Panc1 (cell line): Measurements from ENCODE around the gene MORC3. TPM values are rescaled to one million over a fixed set of nuclear protein-coding genes. Genes with fewer than 3 reads are reported as not detected.

Experiments used
- ATAC-seq: fragments of 200-7000 bp; cut with Tn5 transposase; 2 replicates; pipeline ENCODE4 v1.9.1; 2020; ENCODE audit warnings: mild to moderate bottlenecking, moderate library complexity
- BruUV-seq: library from RNA; stranded (reverse); fragments of 400-500 nt; replicated peaks from 2 replicates; lab custom pipeline; 2021; lab: Mats Ljungman, UMichigan
- CTCF ChIA-PET: fragments of 300-600 bp; sonication (Branson Sonifier 250); formaldehyde crosslinking; loops from one replicate; lab custom pipeline; 2022; ENCODE audit warnings: antibody characterized with exemption; lab: Charles Lee
- POLR2A ChIA-PET: fragments of 300-600 bp; sonication (Branson Sonifier 250); formaldehyde crosslinking; loops from one replicate; lab custom pipeline; 2022; ENCODE audit warnings: antibody characterized with exemption; lab: Charles Lee
- DNase-seq: peaks from one replicate; pipeline ENCODE4 v3.0.0-alpha.2; 2010; ENCODE audit warnings: low read depth, low spot score
- H3K27ac ChIP-seq: 2 replicates; pipeline ENCODE4 v1.5.1; 2011; ENCODE audit warnings: mild to moderate bottlenecking, low read length, inconsistent platforms
- H3K27me3 ChIP-seq: fragments of 200-500 bp; sonication (Bioruptor generic); 2 replicates; pipeline ENCODE4 v1.6.0; 2014; ENCODE audit warnings: low read length, inconsistent platforms; ENCODE audit not compliant: control insufficient read depth, insufficient read depth
- H3K36me3 ChIP-seq: fragments of 200-500 bp; sonication (Bioruptor generic); 2 replicates; pipeline ENCODE4 v1.5.1; 2014; ENCODE audit warnings: inconsistent platforms, mild to moderate bottlenecking, low read length, moderate library complexity; ENCODE audit not compliant: control insufficient read depth, insufficient read depth
- H3K4me1 ChIP-seq: 2 replicates; pipeline ENCODE4 v1.5.1; 2011; ENCODE audit warnings: inconsistent platforms, mild to moderate bottlenecking, low read length, moderate library complexity; ENCODE audit not compliant: control insufficient read depth, insufficient read depth
- H3K4me3 ChIP-seq, 2 experiments: 2 replicates each; pipeline ENCODE4 v1.5.1; 2011 to 2012; ENCODE audit warnings: low read depth in 2 of 2, low read length in 2 of 2, mild to moderate bottlenecking in 2 of 2, inconsistent platforms in 1 of 2, moderate library complexity in 1 of 2
- H3K9me3 ChIP-seq: fragments of 200-500 bp; sonication (Bioruptor generic); 2 replicates; pipeline ENCODE4 v1.5.1; 2014; ENCODE audit warnings: low read depth, mild to moderate bottlenecking, inconsistent platforms, low read length, moderate library complexity; ENCODE audit not compliant: control insufficient read depth, insufficient read depth
- POLR2AphosphoS5 ChIP-seq: IDR thresholded peaks from 2 replicates; pipeline ENCODE4 v1.6.1; 2012; ENCODE audit warnings: mild to moderate bottlenecking, low read depth, low read length, moderate library complexity
- SIN3A ChIP-seq: IDR thresholded peaks from 2 replicates; pipeline ENCODE4 v1.6.1; 2012; ENCODE audit warnings: low read depth, mild to moderate bottlenecking, low read length, moderate library complexity, borderline replicate concordance; ENCODE audit not compliant: insufficient read depth
- TCF7L2 ChIP-seq: IDR thresholded peaks from 2 replicates; pipeline ENCODE4 v1.6.1; 2011; ENCODE audit warnings: mild to moderate bottlenecking, low read depth, low read length, inconsistent platforms
- in situ Hi-C: cut with HindIII; loops from 2 replicates; pipeline ENCODE4 v1.10.0; 2016; ENCODE audit warnings: low sequenced_read_pairs, low pct_unique_long_range_greater_than_20kb
- intact Hi-C: fragments of 100-400 bp; cut with micrococcal nuclease; formaldehyde crosslinking; loops from one replicate; pipeline ENCODE4 v1.10.0; 2022; ENCODE audit not compliant: unreplicated experiment
- total RNA-seq: library from RNA; stranded (reverse); gene quantifications from one replicate; pipeline ENCODE4 v1.2.1, GENCODE V29; 2021; ENCODE audit not compliant: unreplicated experiment
- TF ChIP-seq, protein P1 (sequence below), 2 experiments: IDR thresholded peaks; 2 replicates each; pipeline ENCODE4 v1.6.1; 2011 to 2012; ENCODE audit warnings: low read depth in 2 of 2, control low read depth in 1 of 2, low read length in 1 of 2, mild to moderate bottlenecking in 1 of 2, moderate library complexity in 1 of 2; ENCODE audit not compliant: insufficient read depth in 1 of 2
- TF ChIP-seq, protein P2 (sequence below): fragments of 450-650 bp; IDR thresholded peaks from 2 replicates; pipeline ENCODE4 v1.5.1; 2017; ENCODE audit warnings: mild to moderate bottlenecking

The MORC3 gene
- total RNA-seq, 1 experiment from 2014 or later = 16.8 TPM

DNA sequence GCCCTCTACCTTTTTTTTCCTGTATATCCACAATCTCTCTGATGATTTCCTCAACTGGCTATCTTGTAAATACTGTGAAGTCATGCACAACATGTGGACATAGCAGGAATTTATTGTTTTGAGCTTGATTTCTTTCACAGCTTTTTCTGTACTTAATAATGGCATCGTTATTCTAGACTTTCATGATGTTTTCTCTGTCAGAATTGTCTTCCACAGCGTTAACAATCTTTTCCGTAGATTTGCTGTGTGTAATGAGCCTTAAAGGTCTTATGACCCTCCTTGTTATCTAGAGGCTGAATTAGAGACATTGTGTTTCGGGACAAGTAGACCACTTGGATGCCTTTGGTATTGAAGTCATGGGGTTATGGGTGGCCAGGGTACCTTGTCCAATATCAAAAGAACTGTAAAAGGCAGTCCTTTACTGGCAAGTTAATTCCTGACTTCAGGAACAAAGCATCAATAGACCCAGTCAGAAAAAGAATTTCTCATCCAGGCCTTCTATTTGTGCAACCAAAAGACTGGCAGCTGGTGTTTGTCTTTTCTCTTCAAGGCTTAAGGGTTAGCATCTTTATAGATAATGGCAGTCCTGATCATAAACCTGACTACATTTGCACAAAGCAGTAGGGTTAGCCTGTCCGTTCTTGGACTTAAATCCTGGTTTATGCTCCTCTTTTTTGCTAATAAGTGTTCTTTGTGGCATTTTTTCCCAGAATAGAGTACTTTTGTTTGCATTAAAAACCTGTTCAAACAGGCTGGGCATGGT lies 35.1 kb downstream of the MORC3 start:
- Histone ChIP-seq H3K27me3 (no peaks in the 10 kb centered on the region), H3K36me3 (peaks cover 9% of the 10 kb centered on the region), H3K4me3 (no peak overlapping the region), H3K9me3 (no peaks in the 10 kb centered on the region), H3K27ac (no peak overlapping the region), H3K4me1 (no peaks in the 10 kb centered on the region)
- CTCF ChIA-PET = no interaction called here
- no peak for TF ChIP-seq POLR2AphosphoS5
- no peak for TF ChIP-seq TCF7L2
- TF ChIP-seq, protein P1, sequence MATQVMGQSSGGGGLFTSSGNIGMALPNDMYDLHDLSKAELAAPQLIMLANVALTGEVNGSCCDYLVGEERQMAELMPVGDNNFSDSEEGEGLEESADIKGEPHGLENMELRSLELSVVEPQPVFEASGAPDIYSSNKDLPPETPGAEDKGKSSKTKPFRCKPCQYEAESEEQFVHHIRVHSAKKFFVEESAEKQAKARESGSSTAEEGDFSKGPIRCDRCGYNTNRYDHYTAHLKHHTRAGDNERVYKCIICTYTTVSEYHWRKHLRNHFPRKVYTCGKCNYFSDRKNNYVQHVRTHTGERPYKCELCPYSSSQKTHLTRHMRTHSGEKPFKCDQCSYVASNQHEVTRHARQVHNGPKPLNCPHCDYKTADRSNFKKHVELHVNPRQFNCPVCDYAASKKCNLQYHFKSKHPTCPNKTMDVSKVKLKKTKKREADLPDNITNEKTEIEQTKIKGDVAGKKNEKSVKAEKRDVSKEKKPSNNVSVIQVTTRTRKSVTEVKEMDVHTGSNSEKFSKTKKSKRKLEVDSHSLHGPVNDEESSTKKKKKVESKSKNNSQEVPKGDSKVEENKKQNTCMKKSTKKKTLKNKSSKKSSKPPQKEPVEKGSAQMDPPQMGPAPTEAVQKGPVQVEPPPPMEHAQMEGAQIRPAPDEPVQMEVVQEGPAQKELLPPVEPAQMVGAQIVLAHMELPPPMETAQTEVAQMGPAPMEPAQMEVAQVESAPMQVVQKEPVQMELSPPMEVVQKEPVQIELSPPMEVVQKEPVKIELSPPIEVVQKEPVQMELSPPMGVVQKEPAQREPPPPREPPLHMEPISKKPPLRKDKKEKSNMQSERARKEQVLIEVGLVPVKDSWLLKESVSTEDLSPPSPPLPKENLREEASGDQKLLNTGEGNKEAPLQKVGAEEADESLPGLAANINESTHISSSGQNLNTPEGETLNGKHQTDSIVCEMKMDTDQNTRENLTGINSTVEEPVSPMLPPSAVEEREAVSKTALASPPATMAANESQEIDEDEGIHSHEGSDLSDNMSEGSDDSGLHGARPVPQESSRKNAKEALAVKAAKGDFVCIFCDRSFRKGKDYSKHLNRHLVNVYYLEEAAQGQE (IDR thresholded peaks at IDR 0.05; ENCODE audit: insufficient read depth in 1 of 2, low read depth in 2 of 2, low read length in 1 of 2) = no peak
- TF ChIP-seq, protein P2, sequence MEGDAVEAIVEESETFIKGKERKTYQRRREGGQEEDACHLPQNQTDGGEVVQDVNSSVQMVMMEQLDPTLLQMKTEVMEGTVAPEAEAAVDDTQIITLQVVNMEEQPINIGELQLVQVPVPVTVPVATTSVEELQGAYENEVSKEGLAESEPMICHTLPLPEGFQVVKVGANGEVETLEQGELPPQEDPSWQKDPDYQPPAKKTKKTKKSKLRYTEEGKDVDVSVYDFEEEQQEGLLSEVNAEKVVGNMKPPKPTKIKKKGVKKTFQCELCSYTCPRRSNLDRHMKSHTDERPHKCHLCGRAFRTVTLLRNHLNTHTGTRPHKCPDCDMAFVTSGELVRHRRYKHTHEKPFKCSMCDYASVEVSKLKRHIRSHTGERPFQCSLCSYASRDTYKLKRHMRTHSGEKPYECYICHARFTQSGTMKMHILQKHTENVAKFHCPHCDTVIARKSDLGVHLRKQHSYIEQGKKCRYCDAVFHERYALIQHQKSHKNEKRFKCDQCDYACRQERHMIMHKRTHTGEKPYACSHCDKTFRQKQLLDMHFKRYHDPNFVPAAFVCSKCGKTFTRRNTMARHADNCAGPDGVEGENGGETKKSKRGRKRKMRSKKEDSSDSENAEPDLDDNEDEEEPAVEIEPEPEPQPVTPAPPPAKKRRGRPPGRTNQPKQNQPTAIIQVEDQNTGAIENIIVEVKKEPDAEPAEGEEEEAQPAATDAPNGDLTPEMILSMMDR = no peak
- no peak for TF ChIP-seq SIN3A
- POLR2A ChIA-PET = no interaction called here
- DNase-seq (no peak), ATAC-seq (no peak)
- in situ Hi-C loops (no loop called here), intact Hi-C loops (no loop called here)
- BruUV-seq = no TSS peak

DNA sequence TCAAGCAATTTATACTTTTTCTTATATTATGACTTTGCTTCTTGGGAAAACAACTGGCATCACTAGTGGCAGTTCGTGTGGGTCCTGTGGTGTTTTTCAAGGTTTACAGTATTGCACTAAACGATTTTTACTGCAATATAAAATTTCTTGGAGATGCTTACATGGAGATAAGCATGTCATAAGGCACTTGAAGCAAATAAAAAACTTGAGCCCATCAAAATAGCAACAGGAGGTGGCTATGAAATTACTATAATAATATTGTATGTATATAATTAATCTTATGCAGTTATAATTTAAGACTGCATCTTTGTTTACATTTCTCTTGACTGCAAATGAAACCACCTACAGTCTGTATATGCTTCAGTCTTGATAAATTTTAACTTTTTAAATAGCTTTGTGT lies 35.9 kb downstream of the MORC3 start:
- Histone ChIP-seq H3K9me3 (no peaks in the 10 kb centered on the region), H3K27ac (no peak overlapping the region), H3K36me3 (peaks cover 9% of the 10 kb centered on the region; the same call in 1 of the 2 replicates), H3K27me3 (no peaks in the 10 kb centered on the region), H3K4me1 (no peaks in the 10 kb centered on the region), H3K4me3 (no peak overlapping the region)
- CTCF ChIA-PET = no interaction called here
- in situ Hi-C loops (no loop called here), intact Hi-C loops (no loop called here)
- no peak for ATAC-seq
- DNase-seq = no peak
- POLR2A ChIA-PET = interaction anchor here (0.5 to 0.7 kb wide), 2 partner anchors 31 to 195 kb away, joined by 5 to 6 read pairs; no protein-coding TSS in a partner anchor
- no TSS peak for BruUV-seq
- TF ChIP-seq, protein P1 (IDR thresholded peaks at IDR 0.05; ENCODE audit: insufficient read depth in 1 of 2, low read depth in 2 of 2, low read length in 1 of 2) = no peak
- TF ChIP-seq POLR2AphosphoS5 (no peak), TCF7L2 (no peak), SIN3A (no peak)
- TF ChIP-seq, protein P2 = no peak
